ENCODE results near the gene NOC2L.

NOC2L gene

DNA sequence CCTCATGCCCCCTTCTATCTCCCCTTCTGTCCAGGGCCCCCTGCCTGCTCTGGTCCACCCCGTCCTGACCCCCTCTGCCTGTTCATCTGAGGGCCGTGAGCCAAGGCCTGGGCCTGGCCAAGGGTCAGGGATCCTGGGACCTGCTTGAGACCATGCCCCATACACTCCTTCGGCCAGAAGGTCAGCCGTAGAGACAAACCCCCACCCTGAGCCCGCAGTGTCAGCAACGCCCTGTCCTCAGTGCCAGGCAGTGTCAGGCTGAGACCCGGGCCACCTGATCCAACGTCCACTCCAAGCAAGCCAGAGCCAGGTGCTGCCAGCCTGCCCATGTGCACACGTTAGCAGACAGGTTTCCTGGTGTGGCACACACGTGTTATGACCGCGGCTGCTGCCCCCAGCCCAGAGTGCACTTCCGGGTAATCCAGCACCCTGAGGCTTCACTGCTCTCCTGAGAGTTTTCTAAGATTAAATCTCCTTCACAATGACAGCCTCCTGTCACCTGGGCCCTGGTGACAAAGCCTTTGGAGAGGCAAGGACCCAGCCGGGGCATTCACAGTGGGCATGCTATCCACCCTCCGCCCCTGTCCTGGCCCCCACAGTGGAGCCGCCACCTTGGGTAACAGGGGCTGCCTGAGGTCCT, 45.4 kb downstream of the NOC2L start:
- DNase-seq: no peak

- no peak for DNase-seq
These were observed 46.2 kb downstream of the NOC2L start for GRCh38 chr1:912740-913301.

DNA sequence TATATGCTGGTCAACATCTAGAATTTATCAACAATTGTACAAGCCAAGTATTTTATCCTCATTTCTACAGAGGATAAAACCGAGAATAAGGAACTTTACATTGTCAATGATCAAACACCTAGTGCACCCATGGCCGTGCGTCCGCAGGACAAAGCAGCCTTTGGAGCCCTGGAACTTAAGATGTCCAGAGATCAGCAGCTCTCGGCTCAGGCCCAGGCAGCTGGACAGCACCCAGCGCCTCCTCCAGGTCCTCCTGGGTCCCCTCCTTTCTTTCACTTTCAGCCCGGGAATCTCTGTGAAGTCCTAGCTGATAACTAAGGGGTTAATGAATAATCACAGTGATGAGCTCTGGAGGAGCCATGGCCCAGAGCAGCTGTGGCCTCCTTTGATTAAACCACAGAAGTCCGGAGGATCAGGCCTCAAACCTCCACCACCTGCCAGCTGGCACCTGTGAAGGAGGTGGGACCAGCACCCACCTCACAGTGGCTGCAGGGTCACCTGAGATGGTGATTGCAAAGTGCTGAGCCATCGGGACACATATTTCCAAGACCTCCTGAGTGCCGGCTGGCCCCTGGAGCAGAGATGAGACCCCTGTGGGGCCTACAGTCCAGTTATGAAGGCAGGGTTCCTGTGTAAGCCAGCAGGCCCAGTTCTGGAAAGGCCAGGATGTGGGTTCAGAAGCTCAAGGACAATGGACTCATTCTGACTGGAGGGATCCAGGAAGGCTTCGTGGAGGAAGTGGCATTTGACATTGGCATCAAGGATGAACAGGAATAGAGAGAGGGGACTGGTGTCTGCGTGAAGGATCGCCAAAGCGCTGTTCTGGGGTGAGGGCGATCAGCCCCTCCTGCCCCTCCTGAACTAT, 46.9 kb downstream of the NOC2L start:
- no peak for DNase-seq

GRCh38 chr1:910881-911721, 48.0 kb downstream of the NOC2L start:
- no peak for DNase-seq

- no peak for DNase-seq
These were observed 48.7 kb downstream of the NOC2L start for GRCh38 chr1:910311-910880.

GRCh38 chr1:909861-910310, 49.2 kb downstream of the NOC2L start:
- DNase-seq: no peak

DNA sequence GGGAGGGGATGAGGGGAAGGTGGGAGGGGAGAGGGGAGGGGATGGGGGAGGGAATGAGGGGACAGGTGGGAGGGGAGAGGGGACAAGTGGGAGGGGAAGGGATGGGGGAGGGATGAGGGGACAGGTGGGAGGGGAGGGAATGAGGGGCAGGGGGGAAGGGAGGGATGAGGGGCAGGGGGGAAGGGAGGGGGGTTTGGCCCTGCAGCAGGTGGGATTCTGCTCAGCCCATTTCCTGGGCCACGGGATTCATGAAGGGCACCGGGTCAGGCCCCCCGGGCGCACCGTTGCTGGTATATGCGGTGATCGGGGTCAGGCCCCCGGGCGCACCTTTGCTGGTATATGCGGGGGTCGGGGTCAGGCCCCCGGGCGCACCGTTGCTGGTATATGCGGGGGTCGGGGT, 50.4 kb downstream of the NOC2L start:
- no peak for DNase-seq

DNA sequence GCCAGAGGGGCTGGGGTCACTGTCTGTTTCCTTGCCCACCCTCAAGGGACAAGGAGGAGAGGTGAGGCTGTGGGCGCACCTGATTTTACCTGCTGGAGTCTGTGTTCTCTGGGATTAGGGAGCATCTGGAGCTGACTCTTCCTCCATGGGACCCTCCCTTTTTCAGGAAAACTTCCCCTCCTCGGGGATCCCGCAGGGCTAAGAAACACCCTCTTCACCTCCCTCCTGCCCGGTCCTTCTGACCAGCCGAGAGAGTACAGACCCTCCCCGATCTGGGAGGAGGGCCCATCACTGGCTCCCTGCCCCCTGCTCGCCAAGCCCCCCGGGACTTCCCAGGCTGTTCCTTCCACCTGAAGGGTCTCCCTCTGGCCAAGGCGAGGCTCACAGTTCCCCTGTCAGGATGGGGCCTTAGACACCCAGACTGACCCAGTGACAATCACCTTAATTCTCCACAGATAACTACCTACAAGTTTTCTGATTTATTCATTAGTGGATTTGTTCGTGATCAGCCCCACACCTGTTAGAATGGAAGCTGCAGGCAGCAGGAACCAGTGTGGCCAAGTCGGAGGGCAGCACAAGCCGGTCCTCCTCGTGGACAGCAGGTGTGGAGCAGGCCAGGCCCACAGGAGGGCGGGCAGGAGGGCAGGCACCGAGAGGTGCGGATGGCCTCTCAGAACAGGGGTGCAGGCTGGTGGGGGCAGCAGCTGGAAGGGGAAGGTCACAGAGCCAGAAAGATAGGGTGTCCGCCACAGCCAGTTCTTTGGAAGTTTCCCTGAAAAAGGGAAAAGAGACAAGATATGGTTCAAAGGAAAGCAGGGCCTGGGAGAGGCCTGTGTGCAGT, 51.2 kb downstream of the NOC2L start:
- no peak for DNase-seq

DNA sequence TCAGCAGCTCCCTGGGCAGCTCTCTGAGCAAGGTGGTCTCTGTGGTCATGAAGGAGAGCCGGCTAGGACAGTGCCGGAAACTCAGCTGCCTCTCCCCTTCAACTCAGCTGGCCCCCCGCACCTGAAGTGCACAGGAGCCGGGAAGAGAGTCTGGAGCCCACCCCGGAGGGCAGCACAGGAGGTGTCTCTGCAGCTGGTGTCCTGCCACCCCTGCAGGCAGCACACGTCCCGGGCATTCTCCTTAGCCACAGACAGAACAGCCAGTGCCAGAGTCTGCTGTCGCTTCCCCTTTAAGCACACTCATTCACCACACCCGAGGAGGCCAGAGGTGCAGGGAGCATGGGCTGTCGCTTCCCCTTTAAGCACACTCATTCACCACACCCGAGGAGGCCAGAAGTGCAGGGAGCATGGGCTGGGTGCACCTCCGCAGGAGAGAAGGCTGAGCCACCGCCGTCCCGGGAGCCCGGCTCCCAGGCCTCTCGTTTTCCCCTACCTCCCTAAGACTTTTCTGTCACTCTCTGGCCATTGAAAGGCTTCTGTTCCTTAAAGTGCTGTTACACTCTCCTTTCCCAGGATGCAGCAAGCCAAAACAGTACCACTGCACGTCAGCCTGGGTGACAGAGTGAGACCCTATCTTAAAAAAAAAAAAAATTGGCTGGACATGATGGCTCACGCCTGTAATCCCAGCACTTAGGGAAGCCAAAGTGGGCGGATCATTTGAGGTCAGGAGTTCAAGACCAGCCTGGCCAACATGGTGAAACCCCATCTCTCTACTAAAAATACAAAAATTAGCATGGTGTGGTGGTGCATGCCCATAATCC, 52.2 kb downstream of the NOC2L start:
- no peak for DNase-seq

GRCh38 chr1:905811-906599, 53.1 kb downstream of the NOC2L start:
- no peak for DNase-seq

GRCh38 chr1:905071-905749, 53.8 kb downstream of the NOC2L start:
- peak; percentile 40 for DNase-seq

DNA sequence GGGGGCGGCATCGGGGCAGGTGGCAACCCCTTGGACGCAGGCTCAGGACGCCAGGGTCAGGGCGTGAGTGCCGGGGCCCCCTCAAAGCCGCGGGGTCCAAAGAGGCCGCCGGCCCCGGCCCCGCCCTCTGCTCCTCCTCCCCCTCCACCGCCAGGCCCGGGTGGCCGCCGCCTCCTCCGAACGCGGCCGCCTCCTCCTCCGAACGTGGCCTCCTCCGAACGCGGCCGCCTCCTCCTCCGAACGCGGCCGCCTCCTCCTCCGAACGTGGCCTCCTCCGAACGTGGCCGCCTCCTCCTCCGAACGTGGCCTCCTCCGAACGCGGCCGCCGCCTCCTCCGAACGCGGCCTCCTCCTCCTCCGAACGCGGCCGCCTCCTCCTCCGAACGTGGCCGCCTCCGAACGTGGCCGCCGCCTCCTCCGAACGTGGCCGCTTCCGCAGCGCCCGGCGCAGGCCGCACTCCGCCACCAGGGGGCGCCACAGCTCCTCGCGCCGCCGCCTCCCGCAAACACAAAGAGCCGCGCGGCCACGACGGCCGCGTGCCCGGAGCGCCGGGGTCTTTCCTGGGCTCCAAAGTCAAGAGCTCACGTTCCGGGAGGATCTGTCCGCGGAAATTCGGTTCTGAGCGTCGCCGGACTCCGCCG, 54.6 kb downstream of the NOC2L start:
- peak; percentile 84 for DNase-seq

- DNase-seq: no peak
These were observed 55.3 kb downstream of the NOC2L start for GRCh38 chr1:903721-904271.

- no peak for DNase-seq
These were observed 55.8 kb downstream of the NOC2L start for GRCh38 chr1:903305-903704.

DNA sequence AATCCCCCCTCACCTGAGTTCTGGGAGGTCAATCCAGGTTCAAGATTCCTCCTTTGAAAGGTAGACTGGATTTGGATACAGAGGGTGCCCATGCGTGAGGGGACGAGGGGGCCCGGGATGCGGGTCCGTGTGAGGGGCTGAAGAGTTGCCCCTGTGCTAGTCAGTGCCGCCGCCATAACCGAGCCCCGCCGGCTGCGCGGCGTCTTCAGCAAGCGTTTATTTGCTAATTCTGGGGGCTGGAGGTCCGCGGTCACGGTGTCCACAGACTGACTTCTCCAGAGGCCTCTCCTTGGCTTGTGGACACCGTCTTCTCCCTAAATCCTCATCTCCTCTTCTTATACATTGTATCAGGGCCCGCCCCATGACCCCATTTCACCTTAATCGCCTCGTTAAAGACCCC, 56.3 kb downstream of the NOC2L start:
- DNase-seq: no peak

GRCh38 chr1:901108-901859, 57.8 kb downstream of the NOC2L start:
- DNase-seq: no peak

- DNase-seq: no peak
These were observed 59.3 kb downstream of the NOC2L start for GRCh38 chr1:899636-900317.
